Stimulated activated CD4-positive, alpha-beta T cell treated with anti-CD3 and anti-CD28 coated beads, Interleukin-1b, Interleukin-23, amount 100 ng/mL, for 48 hours (primary cell): ENCODE data around the gene SLC51B.
"Not testable (repeated sequence)": the region's sequence is repeated elsewhere in the genome, so short reads cannot be mapped to it uniquely, and the experiment has no call there.

Source experiments
- DNase-seq: peaks from one replicate; pipeline ENCODE4 v3.0.0-alpha.2; 2020

Gene SLC51B

DNA sequence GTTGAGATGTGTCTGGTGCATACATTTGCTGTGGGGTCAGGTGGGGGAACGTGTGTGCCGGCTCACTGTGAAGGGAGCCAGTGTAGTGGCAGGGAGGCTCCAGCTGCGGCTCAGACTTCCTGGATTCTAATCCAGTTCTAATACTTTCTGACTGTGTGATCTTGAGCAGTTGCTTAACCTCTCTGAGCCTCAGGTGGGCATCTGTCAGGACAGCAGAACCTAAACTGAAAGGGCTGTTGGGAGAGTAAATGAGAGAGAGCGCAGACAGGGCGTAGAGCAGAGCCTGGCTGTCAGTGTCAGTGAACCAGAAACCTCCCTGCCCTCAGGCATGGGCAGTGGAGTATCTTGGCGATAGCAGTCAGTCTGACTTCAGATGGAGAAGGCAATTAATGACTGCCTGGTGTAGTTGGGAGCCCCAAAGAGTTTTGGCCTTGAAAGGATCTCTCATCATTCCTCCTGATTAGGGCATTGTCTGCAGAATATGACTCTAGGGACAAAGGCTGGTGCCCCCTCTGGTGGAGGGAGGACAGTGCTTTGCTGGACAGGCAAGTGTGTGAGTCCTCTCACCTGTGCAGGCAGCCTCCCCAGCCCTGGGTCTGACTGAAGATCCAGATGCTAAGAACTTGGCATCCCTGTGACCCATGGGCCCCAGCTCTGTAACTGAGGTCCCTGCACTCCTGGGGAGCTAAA, 40.9 kb downstream of the SLC51B start:
- no peak for DNase-seq

DNA sequence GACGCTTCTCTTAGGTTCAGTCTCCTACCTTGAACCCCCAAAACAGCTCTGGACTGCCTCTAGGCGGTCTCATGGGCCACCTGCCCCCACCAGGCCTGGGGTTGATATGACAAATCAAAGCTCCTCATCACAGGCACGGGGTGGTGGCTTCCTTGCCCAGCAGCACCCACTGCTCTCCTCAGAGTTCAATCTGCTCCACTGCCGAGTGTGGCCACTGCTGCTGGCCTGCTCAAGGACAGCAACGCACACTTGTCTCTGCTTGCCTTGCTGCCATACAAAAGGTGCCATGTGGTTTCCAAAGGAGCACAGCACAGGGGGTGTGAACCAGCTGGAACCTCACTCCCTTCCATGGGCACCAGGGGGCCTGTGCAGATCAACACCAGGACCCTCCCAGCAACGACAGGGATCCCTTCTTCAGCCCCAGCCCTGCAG, 41.5 kb downstream of the SLC51B start:
- DNase-seq = no peak

DNA sequence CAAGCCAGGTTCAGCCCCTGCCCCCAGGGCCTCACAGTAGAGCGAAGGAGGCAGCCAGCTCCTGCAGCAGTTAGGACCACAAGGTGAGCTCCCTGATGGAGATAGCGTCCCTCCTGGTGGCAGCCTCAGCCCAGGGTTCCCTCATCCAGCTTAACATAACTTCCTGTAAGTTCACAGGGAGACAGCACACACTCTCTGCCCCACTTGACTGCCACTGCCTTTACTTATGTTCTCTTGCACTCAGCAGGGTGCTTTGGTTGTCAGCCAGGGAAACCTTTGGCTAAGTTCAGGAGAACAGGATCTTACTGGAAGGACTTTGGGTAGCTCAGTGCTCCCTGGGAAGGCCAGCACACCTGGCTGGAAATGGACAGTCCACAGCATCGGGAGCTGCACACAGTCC, 42.2 kb downstream of the SLC51B start:
- no peak for DNase-seq

DNA sequence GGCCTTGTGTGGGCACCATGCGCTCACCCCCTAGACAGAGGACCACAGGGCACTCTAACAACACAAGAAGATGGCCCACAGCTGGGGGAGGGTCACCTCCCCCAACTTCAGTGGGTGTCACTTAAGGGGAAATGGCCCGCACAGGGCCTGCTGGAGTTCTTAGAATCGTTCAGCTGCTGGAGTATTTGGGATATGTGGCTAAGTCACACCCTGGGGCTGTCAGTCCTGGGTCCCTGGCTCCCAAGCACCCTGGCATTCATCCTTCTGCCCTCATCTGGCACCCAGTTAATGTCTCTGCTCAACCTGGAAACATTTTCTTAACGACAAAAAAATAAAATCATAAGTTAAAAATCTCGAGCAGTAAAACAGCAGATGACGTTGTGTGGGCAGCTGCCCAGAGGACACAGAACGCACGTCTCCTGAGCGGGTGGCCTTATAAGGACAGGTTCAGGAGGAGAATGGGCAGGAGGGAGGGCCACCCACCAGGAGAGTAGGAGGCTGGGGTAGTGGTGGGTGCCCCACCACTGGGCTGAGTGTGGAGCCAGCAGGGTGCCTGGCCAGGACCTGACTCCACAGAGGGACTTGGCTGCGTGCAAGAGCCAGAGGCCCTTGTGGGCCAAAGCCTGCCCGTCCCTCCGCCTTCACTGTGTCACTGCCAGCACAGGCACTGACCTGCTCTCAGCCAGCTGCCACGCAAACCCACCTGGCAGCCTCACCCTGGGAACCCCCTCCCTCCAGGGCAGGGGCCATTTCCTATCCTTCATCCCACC, 42.9 kb downstream of the SLC51B start:
- no peak for DNase-seq

DNA sequence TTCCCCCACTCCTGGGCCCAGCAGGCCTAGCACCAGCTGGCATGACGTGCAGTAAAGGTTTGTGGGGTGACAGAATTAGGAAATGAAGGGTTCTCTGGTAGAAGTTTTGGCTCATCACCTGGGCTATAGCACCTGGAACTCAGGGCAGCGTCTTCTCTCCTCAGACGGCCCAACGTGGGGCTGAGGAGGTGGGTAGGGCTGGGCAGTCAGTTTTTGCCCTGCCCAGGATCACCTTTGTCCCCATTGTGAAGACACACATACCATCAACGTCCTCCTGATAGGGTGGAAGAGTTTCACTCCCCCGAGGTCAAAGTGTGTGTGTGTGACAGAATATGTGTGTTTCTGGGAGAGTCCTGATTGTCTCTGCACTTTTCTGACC, 43.4 kb downstream of the SLC51B start:
- no peak for DNase-seq

DNA sequence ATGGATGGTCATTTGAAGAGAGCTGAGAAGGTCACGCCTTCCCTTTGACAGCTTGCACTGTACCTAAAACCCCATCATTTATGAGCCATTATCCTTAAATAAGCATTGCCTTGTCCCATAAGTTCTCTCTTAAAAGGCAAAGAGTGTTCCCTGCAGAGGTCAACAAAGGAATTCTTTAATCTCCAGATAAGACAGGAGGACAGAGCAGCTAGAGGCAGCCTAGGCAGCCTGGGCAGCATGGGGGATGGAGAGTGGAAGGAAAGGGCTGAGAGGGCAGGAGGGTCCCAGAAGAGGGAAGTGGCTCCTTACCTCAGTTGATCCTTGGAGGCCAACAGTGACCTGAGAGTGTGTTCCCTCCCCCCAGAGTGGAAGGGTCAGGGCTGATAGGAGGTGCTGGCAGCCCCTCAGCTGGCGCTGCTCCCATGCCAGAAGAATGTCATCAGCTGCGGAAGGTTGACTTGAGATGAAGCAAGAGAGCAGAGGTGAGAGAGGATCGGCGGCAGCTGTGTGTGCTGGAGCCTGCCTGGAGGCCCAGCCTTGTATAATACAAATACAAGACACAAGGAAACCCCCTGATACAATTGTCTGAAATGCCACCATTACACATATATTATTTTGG, 44.1 kb downstream of the SLC51B start:
- DNase-seq = no peak

DNA sequence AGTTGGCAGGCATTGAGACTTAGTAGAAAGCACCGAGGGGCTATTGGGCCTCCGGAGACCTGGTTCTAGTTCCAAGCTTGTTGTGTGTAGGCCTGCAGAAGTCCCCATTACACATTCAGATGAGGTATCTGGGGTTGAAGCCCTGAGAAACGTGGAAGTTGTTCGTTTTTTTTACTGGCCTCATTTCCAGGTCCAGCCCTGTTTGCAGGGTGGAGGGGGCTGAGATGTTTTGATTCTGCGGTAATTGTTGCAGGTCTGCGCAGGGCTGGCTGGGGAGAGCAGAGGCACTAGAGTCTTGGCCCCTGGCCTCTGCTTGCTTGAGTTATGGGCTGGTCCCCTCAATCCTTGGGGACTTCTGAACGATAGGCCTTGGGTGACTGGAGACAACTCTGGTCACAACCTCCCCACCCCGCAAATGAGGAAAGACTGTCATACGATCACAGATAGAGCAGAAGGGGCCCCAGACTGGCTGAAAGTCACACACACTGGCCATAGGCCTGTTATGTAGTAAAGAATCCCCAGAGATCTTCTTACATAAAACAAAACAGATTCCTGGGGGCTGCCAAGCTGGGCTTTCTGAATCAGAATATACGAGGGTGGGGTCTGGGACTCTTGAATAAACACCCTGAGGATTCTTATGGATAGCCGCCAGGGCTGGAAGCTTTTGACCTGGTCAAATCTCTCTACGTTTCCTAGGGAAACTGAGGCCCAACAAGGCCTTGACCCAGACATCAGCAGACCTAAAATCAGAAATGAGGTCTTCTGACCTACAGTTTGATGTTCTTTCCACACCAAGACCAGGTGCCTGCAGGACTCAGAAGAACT, 47.0 kb downstream of the SLC51B start:
- DNase-seq = no peak

DNA sequence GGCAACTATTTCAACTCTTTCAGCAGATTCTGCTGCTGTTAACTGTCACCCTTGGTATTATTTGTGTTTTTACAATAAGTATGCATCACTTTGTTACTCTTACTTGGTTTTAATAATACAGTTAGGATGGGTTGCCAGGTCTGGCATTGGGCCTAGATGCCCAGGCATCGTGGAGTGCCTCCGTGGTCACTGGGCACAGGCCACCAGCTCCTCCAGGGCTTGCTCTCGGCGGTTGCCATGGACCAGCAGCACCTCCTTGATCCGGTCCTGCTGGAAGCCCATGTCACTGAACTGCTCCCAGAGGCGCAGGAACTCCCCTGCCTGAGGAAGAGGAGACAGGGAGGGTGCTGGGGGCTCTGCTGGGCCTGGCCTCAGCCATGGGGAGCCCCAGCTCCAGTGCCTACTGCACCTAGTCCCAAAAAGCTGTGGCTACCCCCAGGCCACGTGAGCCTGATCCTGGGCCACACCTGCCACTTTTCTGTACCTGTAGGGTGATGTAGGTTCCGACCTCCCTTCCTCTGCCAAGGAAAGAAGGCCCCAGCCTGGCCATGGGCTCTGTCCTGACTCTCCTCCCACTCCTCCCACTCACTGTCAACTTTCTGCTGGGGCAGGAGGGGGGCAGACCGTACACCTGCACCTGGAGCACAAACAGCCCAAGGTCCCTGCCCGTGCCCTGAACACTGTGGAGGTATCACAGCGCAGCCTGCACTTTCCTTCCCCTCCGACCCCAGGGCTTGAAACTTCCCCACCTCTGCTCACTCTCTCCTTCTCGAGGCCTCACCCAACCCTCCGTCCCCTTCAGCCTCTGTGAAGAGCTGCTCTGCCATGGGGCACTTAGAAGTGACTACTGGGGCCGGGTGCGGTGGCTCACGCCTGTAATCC, 48.0 kb downstream of the SLC51B start:
- DNase-seq = no peak

DNA sequence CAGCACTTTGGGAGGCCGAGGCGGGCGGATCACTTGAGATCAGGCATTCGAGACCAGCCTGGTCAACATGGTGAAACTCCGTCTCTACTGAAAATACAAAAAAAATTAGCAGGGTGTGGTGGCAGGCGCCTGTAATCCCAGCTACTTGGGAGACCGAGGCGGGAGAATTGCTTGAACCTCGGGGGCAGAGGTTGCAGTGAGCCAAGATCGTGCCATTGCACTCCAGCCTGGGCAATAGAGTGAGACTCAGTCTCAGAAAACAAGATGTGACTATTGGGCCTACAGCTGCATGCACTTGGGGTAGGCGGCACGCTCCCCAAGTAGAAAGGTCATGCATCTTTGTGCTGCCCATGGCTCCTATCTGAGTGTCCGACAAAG, 48.6 kb downstream of the SLC51B start:
- DNase-seq = not testable (repeated sequence)

DNA sequence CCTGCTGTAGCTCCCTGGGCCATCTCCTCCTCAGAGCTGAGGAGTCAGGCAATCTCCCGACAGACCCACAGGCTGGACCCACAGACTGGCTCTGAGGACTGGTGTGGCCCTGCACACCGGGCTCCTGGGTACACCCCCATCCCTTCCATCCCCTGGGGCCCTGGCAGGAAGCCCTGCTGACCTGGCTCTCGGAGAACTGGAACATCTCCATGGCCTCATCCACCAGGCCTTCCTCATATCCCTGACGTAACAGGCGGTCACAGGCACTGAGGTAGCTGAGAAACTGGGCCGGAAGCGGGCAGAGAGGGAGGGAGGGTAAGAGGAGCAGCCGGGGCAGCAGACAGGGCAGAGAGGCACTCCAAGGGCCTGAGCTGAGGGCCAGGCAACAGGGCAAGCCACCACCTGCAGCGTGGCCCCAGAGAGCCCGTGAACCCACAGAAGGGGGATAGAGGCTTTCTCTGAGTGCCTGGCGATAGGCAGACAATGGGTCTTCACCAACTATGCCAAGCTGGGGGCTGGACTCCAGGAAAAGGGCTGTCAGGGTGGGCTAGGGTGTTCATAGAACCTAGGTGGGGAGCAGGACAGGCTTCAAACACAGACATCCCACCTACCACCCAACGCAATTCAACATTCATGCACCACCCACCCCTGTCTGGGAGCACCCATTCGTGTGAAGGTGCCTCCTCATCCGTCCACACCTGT, 49.3 kb downstream of the SLC51B start:
- DNase-seq = no peak

DNA sequence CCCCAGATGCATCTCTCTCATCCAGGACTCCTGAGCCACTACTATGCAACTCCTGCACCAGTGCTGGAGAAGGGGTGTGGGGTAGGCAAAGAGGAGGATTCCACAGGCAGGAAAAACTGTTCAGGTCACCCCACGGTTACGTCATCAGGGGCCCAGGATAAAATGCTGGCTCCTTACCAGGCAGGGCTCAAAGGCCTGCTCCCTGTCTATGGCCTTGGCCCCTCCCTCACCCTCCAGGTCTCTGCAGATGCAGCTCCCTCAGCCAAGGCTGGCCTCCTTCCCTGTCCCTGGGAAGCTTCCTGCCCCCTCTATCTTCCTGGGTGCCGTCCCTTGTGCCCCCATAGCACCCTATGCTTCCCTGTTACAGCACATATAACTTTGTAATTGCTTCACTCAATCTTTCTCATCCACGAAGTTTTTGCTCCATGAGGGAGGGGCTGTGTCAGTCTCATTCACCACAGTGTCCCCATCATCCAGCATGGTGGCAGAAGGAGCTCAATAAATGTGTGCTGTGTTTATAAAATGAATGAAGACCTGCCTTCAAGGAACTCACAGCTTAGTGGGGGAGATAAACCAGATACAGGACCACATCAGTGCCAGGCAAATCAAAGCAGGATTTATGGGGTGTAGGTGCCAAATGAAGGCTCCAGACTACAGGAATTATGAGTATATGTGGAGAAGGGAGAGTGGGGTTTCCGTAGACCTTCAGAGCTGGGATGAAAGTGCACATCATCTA, 50.0 kb downstream of the SLC51B start:
- DNase-seq = no peak

DNA sequence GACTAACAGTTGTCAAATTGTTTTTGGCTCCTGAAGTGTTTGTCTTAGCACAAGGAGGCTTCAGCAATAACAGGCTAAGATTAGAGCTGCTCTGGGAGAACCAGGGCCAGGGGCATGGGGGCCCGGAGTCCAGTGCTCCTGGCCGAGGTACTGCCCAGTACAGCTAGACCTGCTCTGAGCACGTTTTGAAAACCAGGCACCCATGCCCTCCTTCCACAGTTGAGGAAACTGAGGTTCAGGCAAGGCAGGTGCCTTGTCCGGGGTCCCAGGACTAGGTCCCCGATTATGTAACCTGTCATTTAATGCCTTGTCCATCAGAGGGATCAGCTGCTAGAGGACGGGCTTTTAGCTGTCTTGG, 50.5 kb downstream of the SLC51B start:
- no peak for DNase-seq

DNA sequence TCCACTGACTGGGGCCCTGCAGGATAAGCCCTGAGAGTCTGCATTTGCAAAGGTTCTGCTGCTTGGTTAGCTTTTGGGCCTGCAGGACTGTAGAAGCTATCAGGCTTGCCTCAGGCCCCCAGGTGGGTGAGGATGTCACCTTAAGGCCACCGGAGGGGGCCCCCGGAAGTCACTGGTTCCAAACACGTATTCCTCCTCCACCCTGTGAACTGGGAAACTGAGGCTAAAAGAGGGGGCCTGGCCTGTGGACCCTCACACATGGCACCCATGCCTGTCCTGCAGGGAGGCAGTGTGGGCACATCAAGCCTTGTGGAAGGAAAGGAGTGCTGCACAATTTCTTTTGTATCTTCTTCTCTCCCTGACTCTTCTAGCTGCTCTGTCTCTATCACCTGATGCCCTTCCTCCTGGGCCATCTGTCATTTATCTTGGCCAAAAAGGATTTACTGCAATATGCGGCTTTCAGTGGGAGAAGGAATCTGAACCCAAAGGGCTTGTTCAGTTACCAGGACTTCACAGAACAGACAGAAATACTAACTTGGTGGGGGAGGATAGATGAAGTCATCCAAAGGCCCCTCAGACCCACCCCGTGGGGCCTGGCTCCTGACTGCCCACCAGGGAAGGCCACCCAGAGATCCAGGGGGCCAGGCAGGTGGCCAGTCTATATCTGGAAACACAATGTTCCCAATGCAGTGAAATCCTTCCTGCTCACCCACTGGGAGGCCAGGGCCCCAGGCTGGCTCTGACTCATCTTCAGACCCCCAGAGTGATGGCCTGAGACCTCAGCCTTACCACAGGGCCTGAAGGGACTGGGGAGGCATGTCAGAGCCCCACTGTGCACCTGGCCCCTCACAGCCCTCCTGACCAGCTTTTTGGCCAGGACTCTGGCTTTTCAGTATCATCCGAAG, 51.5 kb downstream of the SLC51B start:
- no peak for DNase-seq

DNA sequence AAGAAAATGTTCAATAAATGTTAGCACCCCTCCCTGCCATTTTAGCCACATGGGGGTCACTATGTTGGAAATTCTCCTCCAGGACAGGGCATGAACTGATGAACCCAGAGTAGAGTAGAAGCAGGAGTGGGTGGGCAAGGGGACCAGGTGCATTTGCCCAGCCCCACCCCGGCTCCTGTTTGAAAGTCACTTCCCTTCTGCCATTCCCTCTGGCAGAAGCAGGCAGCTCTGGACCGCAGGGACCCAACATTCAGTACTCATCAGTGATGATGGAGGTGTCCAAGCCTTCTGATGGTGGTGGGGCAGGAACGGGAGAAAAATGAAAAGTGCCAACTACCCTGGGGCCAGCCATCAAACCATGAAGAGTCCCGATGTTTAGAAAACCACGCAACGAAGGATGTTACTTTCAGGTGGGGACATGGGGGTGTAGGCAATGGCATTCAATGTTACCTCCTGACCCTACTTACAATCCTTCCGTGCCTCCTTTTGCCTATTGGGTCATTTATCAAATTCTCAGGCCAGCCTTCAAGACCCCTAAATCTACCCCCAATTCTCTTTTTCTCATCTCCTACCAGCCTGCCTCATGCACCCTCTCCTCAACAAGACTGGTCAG, 52.6 kb downstream of the SLC51B start:
- no peak for DNase-seq

DNA sequence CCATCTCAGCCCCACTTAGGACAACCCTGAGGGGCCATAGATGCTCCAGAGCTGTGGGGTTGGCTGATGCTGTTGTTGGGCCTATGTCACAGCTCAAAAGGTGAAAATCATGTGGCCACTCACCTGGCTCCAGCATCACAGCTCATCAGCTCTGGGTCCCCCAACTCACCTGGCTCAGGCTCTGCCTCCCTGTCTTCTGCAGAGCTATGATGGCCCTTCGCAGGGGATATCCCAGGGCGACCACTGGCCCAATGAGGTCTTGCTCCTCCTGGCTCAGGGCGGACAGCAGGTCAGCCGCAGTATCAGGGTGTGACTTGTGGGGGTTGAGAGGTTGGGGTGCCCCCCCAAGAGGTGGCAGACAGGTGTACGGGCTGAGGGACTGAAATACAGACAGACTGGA, 54.1 kb downstream of the SLC51B start:
- DNase-seq = no peak

DNA sequence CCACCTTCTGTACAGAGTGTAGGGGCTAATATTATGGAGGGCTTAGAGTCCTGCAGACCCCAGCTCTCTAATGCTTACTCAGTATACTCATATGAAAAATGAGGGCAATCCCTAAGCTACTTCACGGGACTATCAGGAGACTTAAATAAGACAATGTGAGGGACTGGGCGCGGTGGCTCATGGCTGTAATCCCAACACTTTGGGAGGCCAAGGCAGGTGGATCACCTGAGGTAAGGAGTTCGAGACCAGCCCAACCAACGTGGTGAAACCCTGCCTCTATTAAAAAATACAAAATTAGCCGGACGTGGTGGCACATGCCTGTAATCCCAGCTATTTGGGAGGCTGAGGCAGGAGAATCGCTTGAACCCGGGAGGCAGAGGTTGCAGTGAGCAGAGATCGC, 54.6 kb downstream of the SLC51B start:
- not testable (repeated sequence) for DNase-seq

DNA sequence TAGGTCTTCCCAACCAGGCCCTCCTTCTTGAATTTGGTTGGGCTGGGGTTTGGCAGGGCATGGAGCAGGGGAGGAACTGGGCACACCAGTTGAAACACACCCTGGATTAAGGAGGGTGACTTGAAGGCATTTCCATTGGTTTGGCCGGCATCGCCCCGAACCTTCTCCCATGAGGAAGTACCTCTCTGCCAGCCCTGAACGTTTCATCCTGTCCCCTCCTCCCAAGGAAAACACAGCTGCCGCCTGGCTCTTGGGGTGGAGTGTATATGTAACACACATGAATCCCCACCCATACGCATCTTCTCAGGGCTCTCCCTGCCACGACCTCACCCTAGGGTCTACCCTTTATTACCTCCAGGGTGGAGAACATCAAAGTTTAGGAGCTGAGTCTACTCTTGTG, 55.3 kb downstream of the SLC51B start:
- DNase-seq = no peak

DNA sequence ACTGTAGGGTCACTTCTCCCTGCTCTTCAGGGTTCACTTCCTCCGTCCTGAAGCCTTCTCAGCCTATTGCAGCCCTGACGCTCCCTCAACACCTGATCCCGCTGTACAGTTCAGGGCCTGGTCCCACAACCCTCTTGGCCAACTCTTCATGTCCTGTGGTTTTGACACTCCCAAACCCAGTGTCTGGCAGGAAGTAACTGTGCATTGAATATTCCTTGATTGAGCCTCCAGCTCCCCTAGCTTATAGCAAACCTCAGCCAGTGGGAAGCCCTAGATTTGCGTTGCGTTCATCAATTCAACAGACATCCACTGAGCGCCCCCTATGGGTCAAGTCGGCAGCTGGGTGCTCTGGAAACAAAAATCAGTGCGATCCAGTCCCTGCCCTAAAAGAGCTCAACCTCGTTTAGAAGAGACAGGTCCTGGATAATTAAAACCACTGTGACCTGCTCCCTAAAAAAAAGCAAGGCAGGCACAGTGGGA, 56.3 kb downstream of the SLC51B start:
- DNase-seq = peak; percentile 58
